Fibroblast of skin of left biceps (primary cell): Measurements from ENCODE around the gene ACTR10.

Experiments used
- DNase-seq, 2 experiments: peaks; one replicate each; pipeline ENCODE4 v3.0.0-alpha.2; 2013; ENCODE audit warnings: low read depth in 2 of 2

The ACTR10 gene

DNA sequence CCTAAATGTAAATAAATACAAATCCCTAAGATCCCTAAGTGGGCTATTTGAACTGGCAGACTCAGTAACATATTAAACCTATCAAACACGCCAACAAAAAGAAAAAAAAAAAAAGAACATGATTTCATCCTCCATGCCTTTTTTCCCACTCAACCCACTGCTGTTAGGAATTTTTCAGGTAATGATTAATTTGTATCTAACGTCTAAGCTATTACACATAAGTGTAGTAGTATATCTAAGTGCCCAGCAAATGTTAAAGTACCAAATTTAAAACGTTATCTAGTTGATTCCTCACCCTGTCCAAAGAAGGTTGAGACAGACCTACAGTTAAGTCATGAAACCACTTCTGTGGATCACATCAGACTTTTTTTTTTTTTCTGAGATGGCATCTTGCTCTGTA lies 82.0 kb downstream of the ACTR10 start:
- no peak for DNase-seq

DNA sequence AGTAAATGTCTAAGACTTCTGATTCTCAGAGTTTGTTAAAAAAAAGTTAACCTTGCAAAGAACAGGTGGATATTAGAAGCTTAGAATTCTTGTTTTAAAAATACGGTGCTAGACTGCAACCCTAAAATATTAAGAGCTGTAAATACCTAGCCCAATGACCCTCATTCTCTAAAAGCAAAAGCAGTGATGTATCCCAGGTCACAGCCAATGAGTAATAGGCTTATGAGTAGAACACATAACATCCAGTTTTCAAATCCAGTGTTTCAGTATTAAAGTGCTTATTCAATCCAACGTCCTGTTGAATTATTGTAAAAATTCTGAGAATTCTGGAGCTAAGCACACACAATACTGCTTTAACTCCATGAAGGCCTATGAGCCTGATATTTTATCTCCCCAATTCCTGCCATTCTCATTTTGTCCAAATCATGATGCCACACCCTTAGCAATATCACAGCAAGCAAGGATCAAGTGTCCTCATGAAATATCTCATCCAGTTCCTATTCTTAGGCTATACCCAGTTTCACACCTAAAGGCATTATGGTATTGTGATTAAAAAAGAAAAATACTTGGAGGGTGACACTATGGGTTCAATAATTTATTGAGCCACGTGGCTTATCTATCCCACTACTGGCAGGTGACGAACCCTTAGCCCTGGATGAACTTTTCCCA lies 83.1 kb downstream of the ACTR10 start:
- no peak for DNase-seq

DNA sequence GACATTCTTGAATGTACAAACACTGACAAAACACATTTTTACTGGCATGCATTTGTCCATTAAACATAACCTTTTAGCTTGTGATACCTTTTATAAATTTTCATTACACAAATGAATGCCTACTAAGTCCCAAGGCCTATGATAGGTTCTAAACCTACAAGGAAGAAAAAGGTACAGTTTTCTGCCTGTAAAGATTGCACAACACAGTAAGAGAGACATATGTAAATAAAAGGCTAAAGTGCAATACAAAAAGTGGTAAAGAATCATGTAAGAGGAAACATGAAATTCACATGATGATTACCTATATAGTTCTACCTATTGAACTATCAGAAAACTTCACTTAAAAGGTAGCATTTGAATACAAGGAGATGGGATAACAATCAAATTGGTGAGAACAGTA lies 83.8 kb downstream of the ACTR10 start:
- no peak for DNase-seq

DNA sequence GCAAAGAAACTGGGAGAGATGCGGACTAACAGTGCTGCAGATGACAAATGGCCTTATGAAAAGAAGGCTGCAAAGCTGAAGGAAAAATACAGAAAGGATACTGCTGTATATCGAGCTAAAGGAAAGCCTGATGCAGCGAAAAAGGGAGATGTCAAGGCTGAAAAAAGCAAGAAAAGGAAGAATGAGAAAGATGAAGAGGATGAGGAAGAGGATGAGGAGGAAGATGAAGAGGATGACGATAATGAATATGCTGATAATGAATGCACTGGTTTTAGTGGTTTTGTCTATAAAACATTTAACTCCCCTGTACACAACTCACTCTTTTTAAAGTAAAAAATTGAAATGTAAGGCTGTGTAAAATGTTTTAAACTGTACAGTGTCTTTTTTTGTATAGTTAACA lies 85.2 kb downstream of the ACTR10 start:
- no peak for DNase-seq
